GM18526 (cell line): Measurements from ENCODE around the gene PKD2.

Experiments used
- POLR2A ChIP-seq: IDR thresholded peaks from 3 replicates; pipeline ENCODE4 v1.6.1; 2011; ENCODE audit not compliant: insufficient read length; ENCODE audit errors: extremely low read depth

Gene PKD2

DNA sequence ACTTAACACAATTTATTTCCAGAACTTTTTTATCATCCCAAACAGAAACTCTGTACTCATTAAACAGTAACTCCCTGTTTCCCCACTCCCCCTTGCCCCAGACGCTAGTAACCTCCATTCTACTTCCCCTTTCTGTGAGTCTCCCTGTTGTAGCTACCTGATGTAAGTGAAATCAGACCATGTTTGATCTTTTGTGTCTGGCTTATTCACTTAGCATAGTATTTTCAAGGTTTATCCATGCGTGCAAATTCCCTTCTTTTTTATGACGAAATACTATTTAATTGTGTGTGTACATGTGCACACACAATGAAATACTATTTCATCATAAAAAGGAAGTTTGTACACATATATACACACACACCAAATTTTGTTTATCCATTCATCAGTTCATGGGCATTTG is 5.2 kb downstream of the PKD2 start:
- TF ChIP-seq POLR2A = no peak

DNA sequence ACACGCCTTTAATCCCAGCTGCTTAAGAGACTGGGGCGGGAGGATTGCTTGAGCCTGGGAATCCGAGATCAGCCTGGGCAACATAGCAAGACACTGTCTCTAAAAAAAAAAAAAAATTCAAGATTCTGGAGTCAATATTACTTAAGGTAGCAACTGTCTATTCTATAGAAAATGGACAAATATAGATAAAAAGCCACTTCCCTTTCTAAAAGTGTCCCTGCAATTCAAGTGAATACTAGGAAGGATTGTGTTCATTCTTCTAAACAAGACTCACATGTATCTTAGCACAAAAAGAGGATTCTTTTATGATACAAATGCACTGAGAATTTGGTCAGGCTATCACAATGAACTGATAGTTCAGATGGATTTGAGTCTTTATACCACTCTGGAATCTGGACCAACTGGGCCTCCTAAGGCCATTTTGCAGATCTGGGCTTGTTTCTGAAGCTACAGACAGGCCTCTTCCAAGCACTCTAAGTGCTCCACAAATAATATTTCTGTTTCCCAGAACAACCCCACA is 7.0 kb downstream of the PKD2 start:
- no peak for TF ChIP-seq POLR2A

DNA sequence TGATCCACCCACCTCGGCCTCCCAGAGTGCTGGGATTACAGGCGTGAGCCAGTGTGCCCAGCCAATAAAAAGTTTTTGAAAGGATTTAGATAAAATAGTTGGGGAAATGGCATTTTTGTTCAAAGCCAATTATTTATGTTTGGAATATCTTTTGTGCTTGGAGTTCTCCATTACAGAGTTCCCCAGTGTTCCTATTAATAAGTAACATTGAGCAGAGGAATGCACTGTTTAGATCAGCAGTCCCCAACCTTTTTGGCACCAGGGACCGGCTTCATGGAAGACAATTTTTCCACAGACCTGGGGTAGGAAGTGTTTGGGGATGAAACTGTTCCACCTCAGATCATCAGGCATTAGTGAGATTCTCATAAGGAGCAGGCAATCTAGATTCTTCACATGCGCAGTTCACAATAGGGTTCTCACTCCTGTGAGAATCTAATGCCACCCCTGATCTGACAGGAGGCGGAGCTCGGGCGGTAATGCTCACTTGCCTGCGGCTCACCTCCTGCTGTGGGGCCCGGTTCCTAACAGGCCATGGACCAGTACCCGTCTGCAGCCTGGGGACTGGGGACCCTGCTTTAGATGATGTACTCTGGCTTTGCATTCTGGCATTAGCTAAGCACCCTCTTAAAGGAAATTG is 8.3 kb downstream of the PKD2 start:
- TF ChIP-seq POLR2A = no peak

DNA sequence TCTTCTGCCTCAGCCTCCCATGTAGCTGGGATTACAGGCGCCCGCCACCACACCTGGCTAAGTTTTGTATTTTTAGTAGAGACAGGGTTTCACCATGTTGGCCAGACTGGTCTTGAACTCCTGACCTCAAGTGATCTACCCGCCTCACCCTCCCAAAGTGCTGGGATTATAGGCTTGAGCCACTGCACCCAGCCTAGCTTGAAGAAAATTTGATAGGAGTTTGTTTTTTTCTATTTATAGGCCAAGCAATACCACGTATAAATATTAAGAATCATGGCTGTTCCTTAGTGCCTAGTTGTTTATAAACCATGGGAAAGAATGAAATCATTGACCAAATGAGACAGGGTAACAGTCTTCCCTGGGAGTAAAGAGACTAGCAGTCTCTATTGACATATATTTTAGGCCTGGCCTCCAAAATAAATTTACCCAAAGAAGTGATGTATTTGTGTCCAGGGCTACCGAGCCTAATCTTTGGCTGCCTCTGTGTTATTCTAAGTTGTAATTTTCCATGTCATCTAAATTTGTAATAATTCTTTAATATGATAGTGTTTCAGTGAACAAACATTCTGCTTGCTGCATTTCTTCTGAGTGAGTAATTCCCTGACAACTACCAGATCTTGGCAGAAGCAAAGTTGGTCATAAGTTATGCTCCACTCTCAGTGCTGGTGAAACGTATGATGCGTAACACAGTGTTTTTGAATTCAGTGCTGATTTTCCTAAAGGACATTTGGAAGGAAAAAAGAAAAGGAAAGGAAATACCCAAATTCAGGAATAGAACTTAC is 10.3 kb downstream of the PKD2 start:
- no peak for TF ChIP-seq POLR2A

DNA sequence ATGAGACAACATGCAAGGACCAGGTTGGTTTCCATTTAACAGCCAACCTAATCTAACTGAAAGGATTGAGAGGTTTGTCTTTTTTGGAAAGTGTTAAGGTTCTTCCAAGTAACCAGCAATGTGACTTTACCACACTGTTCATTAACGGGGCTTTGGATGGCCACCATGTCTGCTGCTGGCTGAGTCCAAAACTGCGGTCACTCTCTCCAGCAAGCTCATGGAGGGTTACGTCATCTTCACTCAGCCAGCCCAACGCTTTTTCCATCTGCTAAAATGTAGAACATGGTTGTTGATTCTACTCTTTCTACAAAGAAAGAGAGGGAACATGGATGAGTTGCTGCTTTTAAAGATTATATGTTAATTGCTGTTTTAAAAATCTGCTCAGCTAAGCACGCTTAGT is 11.0 kb downstream of the PKD2 start:
- no peak for TF ChIP-seq POLR2A

DNA sequence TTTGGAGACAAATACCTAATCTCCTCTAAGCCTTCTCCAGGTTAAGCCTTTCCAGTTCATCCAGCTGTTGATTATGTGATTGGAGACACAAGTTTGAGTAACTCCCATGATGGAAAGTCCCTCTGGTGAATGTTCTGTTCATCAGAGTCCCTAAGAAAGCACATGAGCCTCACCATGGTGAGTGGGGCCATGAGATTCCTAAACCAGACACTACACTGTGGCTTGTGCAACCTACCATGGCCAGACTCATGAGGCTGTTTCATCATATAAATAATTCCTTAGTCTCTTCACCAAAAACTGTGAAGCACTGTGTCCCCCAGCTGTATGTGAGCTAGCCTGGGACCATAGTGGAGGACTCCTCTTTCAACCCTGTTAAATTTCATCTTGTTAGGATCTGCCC is 14.4 kb downstream of the PKD2 start:
- TF ChIP-seq POLR2A = no peak

DNA sequence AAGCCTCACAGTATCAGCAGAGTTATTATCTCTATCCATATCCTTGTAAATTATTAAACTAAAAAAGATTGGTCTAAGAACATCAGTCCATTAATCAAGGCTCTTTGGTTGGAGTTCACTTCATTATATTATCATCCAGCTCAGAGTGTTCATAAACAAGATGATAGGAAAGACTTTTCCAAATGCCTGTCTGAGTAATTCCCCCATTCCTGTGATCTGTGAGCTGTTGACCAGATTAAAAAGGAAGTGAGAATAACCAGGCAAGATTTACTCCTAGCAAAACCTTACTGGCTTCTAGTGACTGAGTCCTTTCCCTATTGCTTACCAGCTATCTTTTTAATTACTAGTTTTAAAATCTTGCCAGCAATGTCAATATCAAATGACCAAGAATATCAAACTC is 14.9 kb downstream of the PKD2 start:
- no peak for TF ChIP-seq POLR2A

DNA sequence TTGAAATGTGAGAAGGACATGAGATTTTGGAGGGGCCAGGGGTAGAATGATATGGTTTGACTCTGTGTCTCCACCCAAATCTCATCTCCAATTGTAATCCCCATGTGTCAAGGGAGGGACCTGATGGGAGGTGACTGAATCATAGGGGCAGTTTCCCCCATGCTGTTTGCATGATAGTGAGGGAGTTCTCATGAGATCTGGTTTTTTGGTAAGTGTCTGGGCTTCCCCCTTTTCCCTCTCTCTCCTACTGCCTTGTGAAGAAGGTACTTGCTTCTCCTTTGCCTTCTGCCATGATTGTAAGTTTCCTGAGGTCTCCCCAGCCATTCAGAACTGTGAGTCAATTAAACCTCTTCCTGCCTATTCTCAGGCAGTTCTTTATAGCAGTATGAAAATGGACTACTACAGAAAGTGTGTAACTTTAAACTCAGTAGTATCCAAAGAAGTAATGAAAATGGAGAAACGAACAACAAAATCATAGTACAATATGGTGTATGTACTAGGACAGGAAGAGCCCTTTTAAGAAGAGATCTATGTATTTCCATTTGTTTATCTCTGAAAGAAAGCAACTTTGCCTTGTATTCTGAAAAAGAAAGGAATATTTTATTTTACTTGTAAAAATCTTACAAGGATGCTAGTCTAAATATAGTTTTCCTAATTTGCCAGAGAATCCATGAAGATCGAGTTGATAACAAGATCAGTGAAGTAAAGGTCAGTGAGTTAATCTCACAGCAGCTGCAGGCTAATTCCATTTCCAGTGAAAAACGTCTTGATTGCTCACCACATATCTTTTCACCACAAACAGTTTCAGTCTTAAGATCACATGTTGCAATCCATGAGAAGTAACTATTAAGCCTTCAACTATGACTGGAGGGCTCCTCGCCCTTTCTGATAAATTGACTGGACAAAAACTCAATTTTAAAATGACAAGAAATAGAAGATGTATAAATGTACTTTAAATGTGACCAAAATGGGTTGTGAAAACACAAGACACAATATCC is 20.5 kb downstream of the PKD2 start:
- TF ChIP-seq POLR2A = no peak

DNA sequence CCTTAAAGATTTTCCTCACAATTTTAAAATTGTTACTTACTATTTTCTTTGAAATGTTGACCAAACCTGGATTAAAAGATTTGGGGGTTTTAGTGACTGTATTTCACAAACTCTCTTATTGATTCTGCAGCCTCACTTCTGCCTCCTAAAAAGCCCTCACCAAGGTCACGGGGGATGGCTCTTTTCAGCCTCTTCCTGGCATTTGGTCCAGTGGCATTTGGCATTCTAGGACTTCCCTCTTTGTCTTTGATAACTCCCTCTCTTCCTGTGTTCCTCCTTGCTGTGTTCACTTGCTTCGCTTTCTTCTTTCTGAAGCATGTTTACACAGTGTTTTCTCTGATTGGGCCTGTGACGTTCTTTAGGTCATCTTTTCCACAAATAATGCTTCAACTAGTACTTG is 21.5 kb downstream of the PKD2 start:
- no peak for TF ChIP-seq POLR2A

DNA sequence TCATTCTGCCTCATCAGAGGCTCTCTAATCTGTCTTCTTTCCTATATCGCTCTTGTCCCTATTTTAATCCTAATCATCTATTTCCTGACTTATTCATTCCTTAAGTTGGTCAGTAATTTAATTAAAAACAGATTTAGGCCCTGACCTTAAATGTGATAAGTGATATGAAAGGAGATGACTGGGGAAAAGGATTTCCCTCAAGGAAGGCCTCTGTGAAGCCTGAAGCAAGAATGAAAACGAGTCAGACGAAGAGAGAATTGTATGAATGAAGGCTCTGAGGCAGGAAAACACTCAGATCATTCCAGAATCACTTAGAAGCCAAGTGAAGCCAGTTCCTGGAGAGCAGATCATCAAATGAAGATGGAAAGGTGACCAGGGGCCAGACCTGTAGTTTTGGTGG is 22.1 kb downstream of the PKD2 start:
- TF ChIP-seq POLR2A = no peak

DNA sequence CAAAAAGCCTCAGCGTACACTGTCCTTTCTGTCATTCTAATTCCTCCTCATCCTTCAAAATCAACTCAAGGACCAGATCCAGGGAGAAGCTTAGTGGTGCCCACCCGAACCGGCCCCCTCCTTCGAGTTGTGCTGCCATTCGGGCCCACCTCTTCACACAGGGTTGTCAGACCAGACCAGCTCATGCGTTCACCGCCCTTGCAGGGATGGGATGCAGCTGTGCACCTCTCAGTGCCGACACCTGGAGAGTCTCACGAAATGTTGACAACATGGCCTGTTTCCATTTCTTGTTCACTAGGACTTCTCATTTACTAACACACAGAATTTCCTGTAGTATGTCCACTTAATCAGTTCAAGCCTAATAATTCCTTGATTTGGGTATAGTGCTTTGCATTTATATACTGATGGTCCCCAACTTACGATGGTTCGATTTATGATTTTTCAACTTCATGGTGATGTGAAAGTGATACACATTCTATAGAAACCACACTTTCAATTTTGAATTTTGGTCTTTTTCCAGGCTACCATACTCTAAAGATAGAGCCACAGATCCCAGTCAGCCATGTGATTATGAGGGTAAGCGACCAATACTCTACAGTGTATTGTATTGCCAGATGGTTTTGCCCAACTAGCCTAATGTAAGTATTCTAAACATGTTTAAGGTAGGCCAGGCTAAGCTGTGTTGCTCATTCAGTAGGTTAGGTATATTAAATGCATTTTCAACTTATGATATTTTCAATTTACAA is 23.3 kb downstream of the PKD2 start:
- no peak for TF ChIP-seq POLR2A

DNA sequence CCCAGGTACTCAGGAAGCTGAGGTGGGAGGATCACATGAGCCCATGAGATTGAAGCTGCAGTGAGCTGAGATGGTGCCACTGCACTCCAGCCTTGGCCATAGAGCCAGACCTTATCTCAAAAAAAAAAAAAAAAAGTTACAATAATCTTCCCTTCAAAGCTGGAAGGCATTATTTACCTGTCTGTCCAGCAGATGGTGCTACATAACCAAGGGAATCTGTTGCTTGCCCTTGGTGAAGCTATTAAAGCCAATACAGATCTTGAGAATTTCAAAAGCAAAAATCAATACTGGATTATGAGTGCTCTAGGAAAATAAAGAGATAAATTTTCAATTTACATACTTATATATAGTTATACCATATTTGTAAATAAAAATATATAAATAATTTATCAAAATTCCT is 25.9 kb downstream of the PKD2 start:
- TF ChIP-seq POLR2A = no peak

DNA sequence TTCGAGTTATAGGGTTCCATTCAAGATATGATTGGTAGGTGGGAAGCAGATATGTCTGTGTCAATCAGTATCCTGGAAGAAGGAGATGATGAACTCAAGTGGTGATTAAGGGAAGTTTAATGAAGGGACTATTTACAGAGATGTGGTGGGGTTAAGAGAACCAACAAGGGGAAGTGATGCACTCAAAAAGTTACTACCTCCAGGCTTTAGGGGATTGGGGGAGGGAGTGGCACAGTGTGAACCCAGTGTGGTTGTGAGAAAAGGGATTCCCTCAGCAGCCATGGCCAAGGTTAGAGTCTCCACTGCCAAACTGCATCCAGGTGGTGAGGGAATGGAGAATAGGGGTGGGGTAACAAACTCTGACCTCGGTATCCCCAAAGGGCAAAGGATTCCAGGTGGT is 27.9 kb downstream of the PKD2 start:
- no peak for TF ChIP-seq POLR2A

DNA sequence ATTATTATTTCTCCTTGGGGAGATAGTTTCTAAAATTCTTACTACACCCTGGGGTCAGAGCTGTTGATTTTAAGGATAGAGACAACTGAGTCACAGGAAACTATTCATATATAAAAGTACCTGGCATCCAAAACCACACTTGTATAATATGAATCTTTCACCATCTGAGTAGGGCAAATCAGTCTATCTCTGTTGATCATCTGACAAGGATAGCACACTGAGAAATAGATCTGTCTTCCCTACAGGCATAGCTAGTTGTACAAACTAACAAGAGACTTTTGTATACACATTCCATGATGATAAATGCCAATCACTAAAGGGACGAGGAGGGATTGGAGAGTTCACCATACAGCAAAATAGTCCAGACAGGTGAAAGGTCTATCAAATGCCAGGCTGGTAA is 30.0 kb downstream of the PKD2 start:
- TF ChIP-seq POLR2A = no peak

DNA sequence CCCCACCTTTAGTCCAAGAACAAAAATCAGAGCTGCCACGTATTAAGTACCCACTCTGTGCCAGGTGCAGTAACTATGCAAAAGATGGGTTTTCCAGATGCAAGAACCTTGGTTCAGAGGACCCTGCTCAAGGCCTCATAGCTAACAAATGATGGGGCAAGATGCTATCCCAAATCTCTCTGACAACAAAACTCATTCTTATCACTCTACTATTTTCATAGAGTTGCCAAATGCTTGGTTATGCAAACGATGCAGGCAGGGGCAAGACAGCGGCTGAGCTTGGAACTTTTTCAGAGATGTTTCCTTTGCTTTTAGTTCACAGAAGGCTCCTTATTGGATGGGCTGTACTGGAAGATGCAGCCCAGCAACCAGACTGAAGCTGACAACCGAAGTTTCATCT is 30.5 kb downstream of the PKD2 start:
- TF ChIP-seq POLR2A = no peak

DNA sequence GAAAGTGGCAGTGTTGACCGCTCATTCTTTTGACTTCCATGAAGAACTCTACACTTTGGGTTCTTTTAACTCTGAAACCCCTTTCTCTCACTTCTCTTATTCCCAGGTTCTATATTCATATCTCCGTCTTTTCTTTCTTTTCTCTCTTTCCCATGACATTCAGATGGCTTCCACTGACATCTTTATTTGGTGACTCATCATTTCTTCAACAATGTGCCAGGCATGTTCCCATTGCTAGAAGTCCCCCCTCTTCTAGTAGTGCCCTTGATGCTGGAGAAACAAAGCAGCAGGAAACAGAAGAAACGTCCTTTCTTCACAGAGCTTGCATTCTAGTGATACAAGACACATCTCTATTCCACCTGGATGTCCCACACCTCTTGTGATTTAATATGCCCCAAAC is 33.3 kb downstream of the PKD2 start:
- TF ChIP-seq POLR2A = no peak
